HG03354 (cell line): Measurements from ENCODE around the gene SIX3.

Source experiments
- ATAC-seq: cut with Tn5 transposase; IDR thresholded peaks from one replicate; pipeline ENCODE4 v1.9.1; 2021; ENCODE audit warnings: mild to moderate bottlenecking; ENCODE audit not compliant: unreplicated experiment, poor library complexity, severe bottlenecking

SIX3 gene

GRCh38 chr2:44930274-44931197 lies 11.0 kb upstream of the SIX3 start:
- no peak for ATAC-seq

DNA sequence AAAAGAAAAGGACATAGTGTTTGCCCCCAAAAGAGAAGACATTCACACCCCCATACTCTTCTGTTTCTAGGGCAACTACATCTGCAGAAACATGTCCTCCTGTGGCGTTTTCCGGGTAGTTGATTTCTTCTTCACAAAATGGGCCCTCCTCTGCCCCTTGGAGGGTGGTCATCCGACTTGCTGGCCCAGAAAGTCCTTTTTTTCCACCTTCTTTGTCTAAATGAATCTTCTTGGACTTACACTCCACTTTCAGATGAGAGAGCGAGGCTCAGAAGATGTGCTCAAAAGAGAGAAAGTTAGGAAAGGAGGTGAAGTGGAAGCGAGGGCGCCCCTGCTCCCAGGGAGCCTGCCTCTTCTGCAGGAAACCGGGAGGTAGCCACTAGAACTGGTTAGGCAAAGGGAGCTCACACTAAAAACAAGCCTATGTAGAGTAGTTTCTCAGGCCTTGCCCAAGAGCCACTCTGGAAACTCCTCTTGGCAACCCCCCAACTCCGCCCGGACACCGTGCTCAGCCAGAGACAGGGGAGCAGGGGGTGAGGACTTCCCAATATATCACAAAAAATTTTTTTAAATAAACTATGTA lies 10.2 kb upstream of the SIX3 start:
- no peak for ATAC-seq

DNA sequence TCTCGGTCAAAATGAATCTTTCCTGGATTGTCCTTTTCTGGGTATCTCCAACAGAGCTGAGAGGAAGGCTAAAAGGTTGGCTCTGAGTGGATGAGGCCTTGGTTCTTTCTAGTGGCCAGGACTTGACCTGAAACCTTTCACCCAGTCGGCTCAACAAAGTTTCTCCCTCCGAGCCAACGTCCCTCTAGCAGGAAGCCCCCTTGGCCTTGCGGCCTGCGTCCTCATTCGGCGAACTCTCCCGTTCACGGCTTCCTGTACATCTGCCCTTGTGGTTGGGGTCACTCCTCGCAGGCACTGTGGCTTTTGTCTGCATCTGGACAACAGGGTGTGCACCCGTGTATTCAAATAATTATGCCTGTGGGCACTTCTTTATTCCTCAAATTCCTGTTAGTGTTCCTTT lies 9.4 kb upstream of the SIX3 start:
- no peak for ATAC-seq

DNA sequence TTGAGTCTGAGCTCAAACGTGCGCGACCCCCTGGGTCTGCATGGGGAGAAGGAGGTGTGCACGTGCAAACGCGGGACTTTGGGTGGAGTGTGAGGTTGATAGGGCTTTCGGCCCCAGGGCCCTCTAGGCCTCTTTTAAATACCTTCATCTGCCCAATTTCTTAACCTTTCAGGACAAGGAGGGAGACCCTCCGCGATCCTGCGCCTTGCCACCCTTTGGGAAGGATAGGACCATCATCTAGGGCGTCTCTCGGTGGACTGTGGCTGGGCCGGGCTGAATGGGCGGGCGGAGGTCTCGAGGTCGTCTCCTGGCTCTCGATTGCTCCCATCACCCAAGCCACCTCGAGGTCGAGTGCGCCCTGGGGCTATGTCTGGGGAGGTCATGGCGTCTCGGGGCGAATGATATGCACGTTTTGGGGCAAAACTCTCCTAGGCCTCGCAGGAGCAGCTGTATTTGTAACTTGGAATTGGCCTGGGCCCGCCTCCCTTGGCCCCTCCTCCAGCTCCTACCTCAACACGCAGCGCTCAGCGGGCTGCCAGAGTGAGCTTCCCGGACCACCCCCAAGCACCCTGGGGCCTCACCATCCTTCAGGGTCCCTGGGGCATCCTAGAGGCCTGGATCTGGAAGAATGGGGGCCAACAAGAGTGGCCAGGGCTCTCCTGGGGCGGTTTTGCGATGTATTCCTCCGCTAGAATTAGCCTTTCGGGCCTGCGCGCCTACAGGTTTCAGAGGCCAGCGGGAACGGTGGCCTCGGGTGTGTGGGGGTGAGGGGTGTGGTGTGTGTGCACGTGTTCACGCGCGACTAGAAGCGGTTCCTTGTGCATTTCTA lies 8.7 kb upstream of the SIX3 start:
- no peak for ATAC-seq

DNA sequence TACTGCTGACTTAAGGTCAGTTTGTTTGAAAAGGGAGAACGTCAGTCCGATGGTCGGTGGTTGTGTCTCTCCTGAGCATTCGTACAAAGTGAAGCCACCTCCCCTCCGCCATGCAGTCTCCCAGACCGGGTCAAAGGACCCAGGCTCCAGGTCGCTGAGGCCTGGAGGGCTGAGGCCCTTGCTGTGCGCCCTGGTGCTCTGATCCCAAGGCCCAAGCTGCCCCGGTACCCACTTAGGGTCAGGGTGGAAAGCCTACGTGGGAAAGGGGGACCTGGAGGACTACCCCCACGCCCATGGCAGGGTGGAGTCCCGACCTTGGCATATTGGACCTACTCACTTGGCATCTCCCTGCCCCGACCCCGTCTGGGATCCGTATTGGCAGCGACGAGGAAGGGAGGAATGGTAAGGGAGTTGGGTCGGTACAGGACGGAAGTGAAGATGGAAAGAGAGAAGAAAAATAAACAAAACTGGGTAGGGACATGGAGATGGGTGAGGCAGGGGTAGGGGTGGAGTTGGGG lies 8.0 kb upstream of the SIX3 start:
- no peak for ATAC-seq

DNA sequence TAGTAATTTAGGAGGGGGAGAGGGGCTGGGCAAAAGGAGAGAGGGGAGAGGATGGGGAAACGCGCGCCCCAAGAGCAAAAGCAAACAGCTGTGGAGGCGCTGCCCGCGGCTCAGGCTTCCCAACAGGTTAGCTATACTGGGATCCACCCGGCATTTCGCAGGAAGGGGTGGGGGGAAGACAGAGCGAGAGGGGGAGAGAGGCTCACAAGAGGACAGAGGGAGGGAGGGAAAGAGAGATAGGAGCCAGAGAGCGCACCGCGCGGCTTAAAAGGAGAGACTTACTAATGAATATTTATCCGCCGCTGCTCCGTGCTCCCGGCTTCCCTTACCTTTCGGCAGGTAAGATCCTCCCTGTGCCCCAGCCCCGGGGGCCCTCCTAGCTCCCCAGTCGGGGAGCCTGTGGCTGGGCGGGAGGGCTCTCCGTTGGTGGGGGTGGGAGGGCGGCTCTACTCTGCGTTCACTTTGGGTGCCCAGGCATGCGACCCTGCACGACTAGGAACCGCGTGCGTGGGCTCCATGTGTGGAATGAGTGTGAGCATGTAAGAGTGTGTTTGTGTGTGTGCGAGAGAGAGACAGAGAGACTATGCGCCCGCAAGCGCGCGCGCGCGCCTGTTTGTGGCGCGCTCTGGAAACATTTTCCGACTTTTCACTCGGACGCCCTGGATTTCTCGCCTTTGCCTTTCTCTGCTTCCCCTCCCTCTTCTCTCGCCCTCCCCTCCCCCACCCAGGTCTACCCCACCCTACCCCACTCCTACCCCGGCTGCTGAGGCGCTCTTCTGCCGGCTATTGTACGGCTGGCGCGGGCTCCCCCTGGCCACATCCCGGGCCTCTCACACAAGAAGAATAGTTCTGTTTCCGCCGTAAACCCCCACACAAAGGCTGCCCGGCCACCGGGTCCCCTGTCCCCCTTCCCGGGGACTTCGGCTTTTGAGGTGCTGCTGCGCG lies 7.2 kb upstream of the SIX3 start:
- ATAC-seq: no peak

- no peak for ATAC-seq
Measured at GRCh38 chr2:44934983-44935728, 6.3 kb upstream of the SIX3 start.

DNA sequence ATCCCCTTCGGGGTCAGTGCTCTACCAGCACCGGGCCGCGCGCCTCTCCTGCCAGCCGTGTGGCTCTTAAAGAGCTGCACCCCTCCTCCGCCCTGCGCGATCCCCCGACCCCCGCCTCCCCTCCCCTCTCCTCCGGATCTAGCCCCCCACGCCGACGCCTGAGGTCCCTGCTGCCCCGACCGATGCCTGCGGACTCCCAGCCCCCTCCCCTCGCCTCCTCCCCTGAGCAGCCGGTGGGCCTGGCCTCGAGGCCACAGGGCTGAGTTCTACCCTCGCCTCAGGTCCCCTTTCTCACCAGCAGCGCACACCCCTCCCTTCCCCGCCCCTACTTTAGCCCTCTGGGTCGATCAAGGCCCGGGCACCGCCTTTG lies 5.8 kb upstream of the SIX3 start:
- no peak for ATAC-seq

DNA sequence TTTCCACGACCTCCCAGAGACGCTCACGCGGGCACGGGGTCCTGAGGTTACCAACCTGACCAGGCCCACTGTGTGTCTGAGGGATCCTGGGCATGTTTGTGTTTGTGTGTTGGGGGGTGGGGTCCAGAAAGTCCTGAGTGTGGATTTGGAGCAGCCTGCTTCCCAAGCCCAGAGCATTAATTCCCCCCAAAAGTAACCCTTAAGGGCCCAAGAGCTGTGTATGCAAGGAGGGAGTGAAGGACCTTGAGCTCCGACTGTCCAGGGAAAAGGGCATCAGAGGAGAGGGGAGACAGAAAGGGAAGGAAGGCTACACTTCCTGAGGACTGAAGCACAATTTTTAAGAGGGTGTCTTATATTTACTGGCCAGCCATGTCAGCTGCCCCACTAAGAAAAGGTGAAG lies 5.2 kb upstream of the SIX3 start:
- no peak for ATAC-seq

DNA sequence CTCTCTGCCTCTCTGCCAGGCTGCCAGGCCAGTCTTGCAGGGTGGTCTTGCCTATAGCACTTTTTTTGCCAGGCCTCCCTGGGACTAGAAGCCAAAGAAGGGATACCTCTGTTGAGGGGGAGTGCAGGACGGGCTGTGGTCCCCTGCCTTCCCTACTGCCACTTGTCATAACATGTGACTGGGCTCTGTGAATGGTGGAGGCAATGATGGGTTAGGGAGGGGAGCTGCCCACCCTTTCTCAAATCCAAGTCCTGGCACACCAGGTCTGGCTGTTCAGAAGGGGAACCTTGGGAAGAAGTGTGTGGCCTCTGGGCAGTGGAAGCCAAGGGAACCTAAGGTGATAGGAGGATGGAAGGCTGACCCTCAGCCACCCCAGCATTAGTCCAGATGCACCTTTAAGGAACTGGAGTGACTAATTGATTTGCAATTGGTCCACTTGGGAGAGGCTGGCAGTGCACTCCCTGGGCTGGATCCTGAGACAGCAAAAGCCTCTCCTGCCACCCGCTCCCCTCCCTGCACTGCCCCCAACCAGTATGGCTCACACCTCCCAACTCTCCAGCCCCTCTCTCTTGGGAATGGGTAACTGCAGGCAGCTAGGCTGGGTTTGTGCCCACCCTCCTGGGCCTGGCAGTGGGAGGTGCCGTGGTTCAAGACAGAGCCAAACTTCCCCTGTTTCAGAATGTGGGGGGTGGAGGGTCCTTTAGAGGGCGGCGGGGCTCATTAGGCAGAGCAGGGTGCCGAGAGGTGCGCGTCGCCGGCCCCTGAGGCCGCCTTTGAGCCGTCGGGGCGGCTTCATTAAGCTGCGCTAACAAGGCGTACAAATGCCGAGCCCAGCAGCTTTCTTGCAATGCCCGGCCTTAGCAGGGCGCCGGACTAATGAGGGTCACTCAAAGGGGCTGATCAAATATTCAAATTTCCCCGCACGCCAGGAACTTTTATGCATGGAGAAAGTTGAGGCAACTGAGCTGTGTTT lies 4.5 kb upstream of the SIX3 start:
- ATAC-seq: no peak

DNA sequence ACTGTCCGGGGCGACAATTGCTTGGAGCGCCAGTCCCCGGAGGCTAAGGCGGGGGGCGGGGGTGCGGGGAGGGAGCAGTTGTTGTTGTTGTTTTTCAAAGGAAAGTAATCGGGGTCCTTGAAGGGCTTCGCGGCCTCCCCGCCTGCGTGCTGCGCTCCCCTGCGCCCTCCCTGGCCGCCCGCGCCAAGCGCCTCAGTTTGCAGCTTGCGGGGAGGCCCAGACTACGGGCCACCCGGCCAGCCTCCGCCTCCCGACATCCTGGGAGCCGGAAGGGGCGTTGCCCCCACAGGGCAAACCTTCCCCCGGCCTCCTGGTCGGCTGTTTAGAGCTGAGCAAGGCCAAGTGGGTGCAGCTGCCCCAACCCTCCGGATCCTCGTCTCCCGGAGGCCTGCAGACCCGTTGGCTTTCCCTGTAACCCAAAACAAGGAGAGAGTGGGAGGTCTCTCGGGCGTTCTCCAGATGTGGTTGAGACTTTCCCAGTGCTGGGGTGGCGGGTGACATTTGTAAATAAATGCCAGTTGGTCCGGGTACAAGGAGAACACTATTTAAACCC lies 3.7 kb upstream of the SIX3 start:
- no peak for ATAC-seq

GRCh38 chr2:44938287-44939105 lies 3.0 kb upstream of the SIX3 start:
- ATAC-seq: no peak

GRCh38 chr2:44939106-44940048 lies 2.1 kb upstream of the SIX3 start:
- ATAC-seq: no peak

DNA sequence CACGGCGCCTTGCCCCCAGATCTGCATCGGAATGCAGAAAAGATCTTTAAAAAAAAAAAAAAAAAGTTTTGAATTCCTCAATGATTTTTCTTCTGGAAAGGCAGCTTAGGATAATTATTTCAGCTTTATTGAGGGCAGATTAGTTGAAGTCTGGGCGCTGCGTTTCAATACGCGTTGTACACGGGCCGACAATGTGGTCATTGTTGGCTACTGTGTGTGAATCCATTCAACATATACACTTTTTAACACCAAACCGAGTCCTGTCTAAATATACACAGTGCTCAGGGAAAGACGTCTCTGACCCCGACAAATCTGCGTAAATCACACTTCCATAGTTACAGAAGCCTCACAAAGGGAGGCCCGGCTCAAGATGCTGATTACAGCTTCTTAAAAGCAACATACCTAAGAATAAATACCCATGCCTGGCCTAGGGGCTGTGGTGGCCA lies 1.4 kb upstream of the SIX3 start:
- no peak for ATAC-seq

- ATAC-seq: no peak
Measured at GRCh38 chr2:44940732-44941464, 604 bp upstream of the SIX3 start.
